ENCODE results near the gene DNAAF3. TPM values are rescaled to one million over a fixed set of nuclear protein-coding genes. Genes with fewer than 3 reads are reported as not detected.
"Not testable (repeated sequence)": the region's sequence is repeated elsewhere in the genome, so short reads cannot be mapped to it uniquely, and the experiment has no call there.

Gene DNAAF3
- polyA plus RNA-seq, 1 experiment = 0.21 TPM

GRCh38 chr19:55208880-55209692 is 42.7 kb upstream of the DNAAF3 start, which contains the start of gene PTPRH:
Gene PTPRH, minus strand, starts transcription at chr19:55209501. Its CDS starts 68 bp downstream, at chr19:55209433.
- peaks cover 15% of the 10 kb centered on the region for H3K9me3 ChIP-seq (ENCODE audit: control insufficient read depth, insufficient read depth, low read length)
- no peaks in the 10 kb centered on the region for H3K27me3 ChIP-seq (ENCODE audit: control insufficient read depth, insufficient read depth, low read length)
- DNase-seq (ENCODE audit: low read depth, low spot score) = no peak
- ChIA-PET POLR2A (interaction anchor here (1.2 kb wide), 1 partner anchor 20 kb away, joined by 3 read pairs; no protein-coding TSS in a partner anchor), CTCF (no interaction called here)
- H3K4me3 ChIP-seq (ENCODE audit: low read depth, low read length) = no peak within 1 kb of the TSS
- H3K27ac ChIP-seq (ENCODE audit: low read depth, low read length) = peak within 1 kb of the TSS; percentile 86
- no peak for TF ChIP-seq CTCF (IDR thresholded peaks at IDR 0.05; ENCODE audit: low read depth, low read length)

GRCh38 chr19:55206664-55207500 is 40.5 kb upstream of the DNAAF3 start:
- peak; percentile 59 for DNase-seq (ENCODE audit: low read depth, low spot score)
- ChIA-PET CTCF (interaction anchor here (0.5 to 0.6 kb wide), 2 partner anchors 211 to 1782 kb away, joined by 3 read pairs; no protein-coding TSS in a partner anchor), POLR2A (interaction anchor here (0.6 kb wide), 1 partner anchor 12 kb away, joined by 3 read pairs; no protein-coding TSS in a partner anchor)
- H3K27ac ChIP-seq (ENCODE audit: low read depth, low read length) = no peak overlapping the region
- no peak for TF ChIP-seq CTCF (IDR thresholded peaks at IDR 0.05; ENCODE audit: low read depth, low read length)
- H3K9me3 ChIP-seq (ENCODE audit: control insufficient read depth, insufficient read depth, low read length) = no peaks in the 10 kb centered on the region
- peak overlapping the region; percentile 23 for H3K4me3 ChIP-seq (ENCODE audit: low read depth, low read length)
- H3K27me3 ChIP-seq (ENCODE audit: control insufficient read depth, insufficient read depth, low read length) = no peaks in the 10 kb centered on the region

- TF ChIP-seq CTCF (IDR thresholded peaks at IDR 0.05; ENCODE audit: low read depth, low read length) = peak; percentile 28; the same call in 1 of the 2 replicates
- DNase-seq (ENCODE audit: low read depth, low spot score); H3K4me3 ChIP-seq (ENCODE audit: low read depth, low read length); H3K27me3 ChIP-seq (ENCODE audit: control insufficient read depth, insufficient read depth, low read length); H3K9me3 ChIP-seq (ENCODE audit: control insufficient read depth, insufficient read depth, low read length); POLR2A ChIA-PET; CTCF ChIA-PET; H3K27ac ChIP-seq (ENCODE audit: low read depth, low read length): not testable (repeated sequence)
Measured at GRCh38 chr19:55202199-55202598, 35.8 kb upstream of the DNAAF3 start.

- H3K4me3 ChIP-seq (ENCODE audit: low read depth, low read length) = no peak overlapping the region
- H3K9me3 ChIP-seq (ENCODE audit: control insufficient read depth, insufficient read depth, low read length) = no peaks in the 10 kb centered on the region
- no peaks in the 10 kb centered on the region for H3K27me3 ChIP-seq (ENCODE audit: control insufficient read depth, insufficient read depth, low read length)
- POLR2A ChIA-PET = no interaction called here
- TF ChIP-seq CTCF (IDR thresholded peaks at IDR 0.05; ENCODE audit: low read depth, low read length) = no peak
- no peak overlapping the region for H3K27ac ChIP-seq (ENCODE audit: low read depth, low read length)
- CTCF ChIA-PET = no interaction called here
- no peak for DNase-seq (ENCODE audit: low read depth, low spot score)
Measured at GRCh38 chr19:55199620-55200204, 33.3 kb upstream of the DNAAF3 start.

Measured in AG04450 (cell line).